IMR-90 (cell line): ENCODE results near the gene RPL10. TPM values are rescaled to one million over a fixed set of nuclear protein-coding genes. Genes with fewer than 3 reads are reported as not detected.

Experiments
- ATAC-seq: fragments of 200-7000 bp; cut with Tn5 transposase; 2 replicates; pipeline ENCODE4 v1.9.1; 2020; ENCODE audit warnings: low read depth, mild to moderate bottlenecking, moderate library complexity
- BruUV-seq: library from RNA; stranded (reverse); fragments of 400-500 nt; replicated peaks from 2 replicates; lab custom pipeline; 2021; lab: Mats Ljungman, UMichigan
- CTCF ChIA-PET: fragments of 300-600 bp; formaldehyde crosslinking; extraction: SDS; loops from one replicate; lab custom pipeline; 2021; ENCODE audit warnings: antibody characterized with exemption; lab: Yijun Ruan, JAX
- POLR2A ChIA-PET: fragments of 300-600 bp; sonication (Branson Sonifier 250); formaldehyde crosslinking; loops from one replicate; lab custom pipeline; 2022; ENCODE audit warnings: antibody characterized with exemption; ENCODE audit not compliant: unreplicated experiment; lab: Charles Lee
- DNase-seq: peaks from one replicate; pipeline ENCODE4 v3.0.0; 2013
- H2AFZ ChIP-seq: replicated peaks from 2 replicates; pipeline ENCODE3; 2013; ENCODE audit warnings: low read length, mild to moderate bottlenecking; ENCODE audit not compliant: poor library complexity
- H2AK5ac ChIP-seq: 2 replicates; pipeline ENCODE4 v1.6.1; 2013; ENCODE audit warnings: low read depth, low read length, inconsistent platforms
- H2AK9ac ChIP-seq: replicated peaks from 2 replicates; pipeline ENCODE3; 2013; ENCODE audit warnings: mild to moderate bottlenecking, low read depth, low read length, moderate library complexity; ENCODE audit not compliant: poor library complexity
- H2BK120ac ChIP-seq: 2 replicates; pipeline ENCODE4 v1.6.1; 2013; ENCODE audit warnings: low read depth, low read length, inconsistent platforms
- H2BK15ac ChIP-seq: 3 replicates; pipeline ENCODE4 v1.6.1; 2013; ENCODE audit warnings: low read depth, low read length, inconsistent platforms
- H2BK20ac ChIP-seq: 2 replicates; pipeline ENCODE4 v1.6.1; 2013; ENCODE audit warnings: low read depth, mild to moderate bottlenecking, inconsistent platforms, low read length, moderate library complexity
- H2BK5ac ChIP-seq: 2 replicates; pipeline ENCODE4 v1.6.1; 2013; ENCODE audit warnings: mild to moderate bottlenecking, low read depth, low read length, inconsistent platforms; ENCODE audit not compliant: poor library complexity, severe bottlenecking
- H3K14ac ChIP-seq: replicated peaks from 2 replicates; pipeline ENCODE4 v1.6.1; 2013; ENCODE audit warnings: low read depth, low read length, inconsistent platforms
- H3K18ac ChIP-seq: 2 replicates; pipeline ENCODE4 v1.6.1; 2013; ENCODE audit warnings: low read depth, low read length, control low read depth
- H3K23ac ChIP-seq: 2 replicates; pipeline ENCODE4 v1.6.1; 2013; ENCODE audit warnings: low read depth, low read length, inconsistent platforms
- H3K27ac ChIP-seq: 2 replicates; pipeline ENCODE4 v1.5.1; 2013; ENCODE audit warnings: mild to moderate bottlenecking, control low read depth, low read length; ENCODE audit not compliant: insufficient read depth
- H3K27me3 ChIP-seq: 2 replicates; pipeline ENCODE4 v1.6.1; 2013; ENCODE audit warnings: low read length; ENCODE audit not compliant: control insufficient read depth, insufficient read depth
- H3K36me3 ChIP-seq: 2 replicates; pipeline ENCODE4 v1.6.1; 2013; ENCODE audit warnings: low read length, mixed read lengths; ENCODE audit not compliant: control insufficient read depth, insufficient read depth
- H3K4ac ChIP-seq: 2 replicates; pipeline ENCODE4 v1.6.1; 2013; ENCODE audit warnings: low read depth, low read length, inconsistent platforms
- H3K4me1 ChIP-seq: 2 replicates; pipeline ENCODE4 v1.6.1; 2013; ENCODE audit warnings: low read length, mixed read lengths; ENCODE audit not compliant: control insufficient read depth, insufficient read depth
- H3K4me2 ChIP-seq: 2 replicates; pipeline ENCODE4 v1.6.1; 2013; ENCODE audit warnings: low read depth, mild to moderate bottlenecking, control low read depth, low read length, moderate library complexity
- H3K4me3 ChIP-seq: 2 replicates; pipeline ENCODE4 v1.5.1; 2013; ENCODE audit warnings: low read depth, mild to moderate bottlenecking, control low read depth, low read length, moderate library complexity; ENCODE audit not compliant: insufficient read depth
- H3K56ac ChIP-seq: 2 replicates; pipeline ENCODE4 v1.6.1; 2013; ENCODE audit warnings: low read length, inconsistent platforms; ENCODE audit not compliant: insufficient read depth; ENCODE audit errors: extremely low read depth
- H3K79me1 ChIP-seq, 2 experiments: 2 replicates each; pipeline ENCODE4 v1.6.1; 2013; ENCODE audit warnings: low read length in 2 of 2, inconsistent platforms in 1 of 2, low read depth in 1 of 2
- H3K9ac ChIP-seq: 2 replicates; pipeline ENCODE4 v1.6.1; 2013; ENCODE audit warnings: low read depth, low read length, control low read depth
- H3K9me1 ChIP-seq: 2 replicates; pipeline ENCODE4 v1.6.1; 2013; ENCODE audit warnings: low read length, inconsistent platforms; ENCODE audit not compliant: insufficient read depth
- H3K9me3 ChIP-seq: 2 replicates; pipeline ENCODE4 v1.6.1; 2013; ENCODE audit warnings: low read length; ENCODE audit not compliant: control insufficient read depth, insufficient read depth
- H4K20me1 ChIP-seq: 2 replicates; pipeline ENCODE4 v1.6.1; 2013; ENCODE audit warnings: low read length, inconsistent platforms; ENCODE audit not compliant: insufficient read depth
- H4K5ac ChIP-seq: 2 replicates; pipeline ENCODE4 v1.6.1; 2013; ENCODE audit warnings: mild to moderate bottlenecking, low read depth, low read length, control low read depth
- H4K8ac ChIP-seq, 2 experiments: 2 replicates each; pipeline ENCODE4 v1.6.1; 2013; ENCODE audit warnings: low read depth in 2 of 2, low read length in 2 of 2, control low read depth in 1 of 2, inconsistent platforms in 1 of 2
- H4K91ac ChIP-seq: 2 replicates; pipeline ENCODE4 v1.6.1; 2013; ENCODE audit warnings: low read depth, low read length, inconsistent platforms; ENCODE audit not compliant: insufficient read depth
- BHLHE40 ChIP-seq: fragments of 150-350 bp; IDR thresholded peaks from 2 replicates; pipeline ENCODE4 v1.6.1; 2016; ENCODE audit warnings: mild to moderate bottlenecking, low read depth, low read length
- CEBPB ChIP-seq: IDR thresholded peaks from 2 replicates; pipeline ENCODE4 v1.6.1; 2012; ENCODE audit warnings: low read depth, low read length, improper control_type of control experiment
- CHD1 ChIP-seq: IDR thresholded peaks from 2 replicates; pipeline ENCODE4 v1.6.1; 2012; ENCODE audit warnings: low read depth, low read length, improper control_type of control experiment
- FOS ChIP-seq: fragments of 150-350 bp; IDR thresholded peaks from 2 replicates; pipeline ENCODE4 v1.6.1; 2016; ENCODE audit warnings: low read depth, low read length
- MXI1 ChIP-seq: IDR thresholded peaks from 2 replicates; pipeline ENCODE4 v1.6.1; 2012; ENCODE audit warnings: low read depth, mild to moderate bottlenecking, low read length, moderate library complexity, borderline replicate concordance
- RAD21 ChIP-seq: IDR thresholded peaks from 2 replicates; pipeline ENCODE4 v1.6.1; 2012; ENCODE audit warnings: low read length, improper control_type of control experiment
- RCOR1 ChIP-seq: IDR thresholded peaks from 2 replicates; pipeline ENCODE4 v1.6.1; 2012; ENCODE audit warnings: mild to moderate bottlenecking, low read length, improper control_type of control experiment; ENCODE audit not compliant: insufficient replicate concordance
- RFX5 ChIP-seq: IDR thresholded peaks from 2 replicates; pipeline ENCODE4 v1.8.0; 2012; ENCODE audit warnings: low read depth, mild to moderate bottlenecking, low read length, moderate library complexity
- WGBS, 2 experiments: methylation state at CpG; one replicate each; pipeline versions ENCODE4 v1.1.5 to v1.1.7; 2013; ENCODE audit warnings: missing lambda C conversion rate in 2 of 2; ENCODE audit not compliant: insufficient read length in 1 of 2; ENCODE audit errors: extremely low coverage in 2 of 2; 5-methylcytosine and 5-hydroxymethylcytosine counted together
- dilution Hi-C: fragments of 300-500 bp; cut with HindIII; formaldehyde crosslinking; loops from one replicate; pipeline ENCODE4 v1.14.3; 2018; ENCODE audit warnings: low sequenced_read_pairs; ENCODE audit not compliant: unreplicated experiment
- in situ Hi-C: fragments of 300-500 bp; cut with MboI; formaldehyde crosslinking; loops from 3 replicates; pipeline ENCODE4 v1.14.3; 2019; ENCODE audit warnings: low sequenced_read_pairs, inconsistent platforms, mixed read lengths
- intact Hi-C: fragments of 100-400 bp; cut with micrococcal nuclease; formaldehyde crosslinking; loops from 2 replicates; pipeline ENCODE4 v1.10.0; 2022
- polyA plus RNA-seq, 3 experiments: library from polyadenylated mRNA; depleted of rRNA; stranded (reverse); fragments of >200 nt; gene quantifications; 2 replicates each; pipeline ENCODE4 v1.2.3, GENCODE V29; 2012; ENCODE audit warnings: low replicate concordance in 1 of 3
- total RNA-seq: library from RNA; depleted of rRNA; stranded (reverse); fragments of >200 nt; gene quantifications from 2 replicates; pipeline ENCODE4 v1.2.3, GENCODE V29; 2012

RPL10 gene
- total and polyA plus RNA-seq, 2 of the 4 experiments (the other 2 are of a cell fraction) = 1,582 to 7,467 TPM

DNA sequence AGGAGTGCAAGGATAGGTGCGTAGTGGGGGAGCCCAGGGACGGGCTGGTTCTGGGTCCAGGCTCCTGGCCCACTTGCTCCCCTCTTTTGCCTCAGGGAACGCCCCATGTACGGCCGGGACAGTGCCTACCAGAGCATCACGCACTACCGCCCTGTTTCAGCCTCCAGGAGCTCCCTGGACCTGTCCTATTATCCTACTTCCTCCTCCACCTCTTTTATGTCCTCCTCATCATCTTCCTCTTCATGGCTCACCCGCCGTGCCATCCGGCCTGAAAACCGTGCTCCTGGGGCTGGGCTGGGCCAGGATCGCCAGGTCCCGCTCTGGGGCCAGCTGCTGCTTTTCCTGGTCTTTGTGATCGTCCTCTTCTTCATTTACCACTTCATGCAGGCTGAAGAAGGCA is 17.4 kb upstream of the RPL10 start:
- Histone ChIP-seq H2BK15ac (no peak overlapping the region), H3K27me3 (no peaks in the 10 kb centered on the region), H2BK120ac (no peak overlapping the region), H2BK20ac (no peak overlapping the region), H2BK5ac (no peak overlapping the region), H3K36me3 (peaks cover 11% of the 10 kb centered on the region; the same call in 1 of the 2 replicates), H4K8ac (no peak overlapping the region), H2AK9ac (peak overlapping the region; percentile 65), H3K9ac (peak overlapping the region; percentile 94), H3K14ac (no peak overlapping the region), H3K4me1 (peaks cover 10% of the 10 kb centered on the region; the same call in 1 of the 2 replicates), H3K23ac (0 out of 2 replicates have a peak overlapping the region, but pooled peaks have one; percentile 31), H2AFZ (no peak overlapping the region), H3K9me1 (0 out of 2 replicates have a peak, but pooled peaks cover 5% of the 10 kb centered on the region), H3K27ac (no peak overlapping the region), H4K5ac (no peak overlapping the region), H3K4me2 (peak overlapping the region; percentile 89; the same call in 1 of the 2 replicates), H3K18ac (no peak overlapping the region), H3K56ac (no peak overlapping the region), H4K91ac (no peak overlapping the region), H3K79me1 (peaks cover 0 to 30% of the 10 kb centered on the region in 2 experiments; a peak in 3 of 4 replicates), H3K4ac (no peak overlapping the region), H3K9me3 (no peaks in the 10 kb centered on the region), H4K20me1 (peaks cover 17% of the 10 kb centered on the region), H3K4me3 (no peak overlapping the region), H2AK5ac (no peak overlapping the region; the same call in 1 of the 2 replicates)
- 80% methylated on average over 4 of the region's 14 CpGs; no CpG with 5 or more reads in 1 of the 2 experiments for WGBS, 2 experiments
- DNase-seq = no peak
- ATAC-seq = no peak
- POLR2A ChIA-PET = no interaction called here
- BruUV-seq = no TSS peak
- no peak for TF ChIP-seq FOS
- TF ChIP-seq RCOR1 = no peak
- TF ChIP-seq CEBPB = no peak
- no peak for TF ChIP-seq MXI1
- TF ChIP-seq RFX5 = no peak
- TF ChIP-seq BHLHE40 = no peak
- TF ChIP-seq RAD21 = no peak
- TF ChIP-seq CHD1 = no peak
- CTCF ChIA-PET = no interaction called here
- intact Hi-C loops (no loop called here), in situ Hi-C loops (no loop called here), dilution Hi-C loops (no loop called here)
